Caco-2 (cell line): ENCODE data around the gene FAM111A. TPM values are rescaled to one million over a fixed set of nuclear protein-coding genes. Genes with fewer than 3 reads are reported as not detected.

Source experiments
- BruUV-seq: library from RNA; stranded (reverse); fragments of 400-500 nt; replicated peaks from 2 replicates; lab custom pipeline; 2021; lab: Mats Ljungman, UMichigan
- CTCF ChIA-PET: fragments of 300-600 bp; sonication (Branson Sonifier 250); formaldehyde crosslinking; loops from one replicate; lab custom pipeline; 2022; ENCODE audit warnings: antibody characterized with exemption; lab: Charles Lee
- POLR2A ChIA-PET: fragments of 300-600 bp; sonication (Branson Sonifier 250); formaldehyde crosslinking; loops from one replicate; lab custom pipeline; 2022; ENCODE audit warnings: antibody characterized with exemption; lab: Charles Lee
- DNase-seq, 2 experiments: peaks; one replicate each; pipeline versions ENCODE4 v3.0.0 to v3.0.0-alpha.2; 2020 to 2022
- H3K27me3 ChIP-seq: replicated peaks from 2 replicates; pipeline ENCODE4 v1.6.0; 2011; ENCODE audit warnings: low read length; ENCODE audit not compliant: control insufficient read depth, insufficient read depth
- H3K36me3 ChIP-seq: 2 replicates; pipeline ENCODE4 v1.5.1; 2011; ENCODE audit warnings: low read length; ENCODE audit not compliant: control insufficient read depth, insufficient read depth
- H3K4me1 ChIP-seq: fragments of 250-450 bp; sonication (Bioruptor Pico); 2 replicates; pipeline ENCODE4 v1.5.1; 2020; ENCODE audit warnings: mild to moderate bottlenecking
- H3K4me3 ChIP-seq: 2 replicates; pipeline ENCODE4 v1.5.1; 2011; ENCODE audit warnings: low read depth, mild to moderate bottlenecking, control low read depth, low read length
- H3K9me3 ChIP-seq: fragments of 250-450 bp; sonication (Bioruptor Pico); 2 replicates; pipeline ENCODE4 v1.5.1; 2020; ENCODE audit warnings: mild to moderate bottlenecking, moderate library complexity
- H3K27ac Mint-ChIP-seq: one replicate; pipeline ENCODE4 v1.8.0; 2022; ENCODE audit warnings: mixed read lengths; ENCODE audit not compliant: unreplicated experiment
- H3K27me3 Mint-ChIP-seq: one replicate; pipeline ENCODE4 v1.8.0; 2022; ENCODE audit warnings: mixed read lengths; ENCODE audit not compliant: insufficient read depth, unreplicated experiment
- H3K36me3 Mint-ChIP-seq: one replicate; pipeline ENCODE4 v1.8.0; 2022; ENCODE audit warnings: mild to moderate bottlenecking, mixed read lengths; ENCODE audit not compliant: insufficient read depth, unreplicated experiment
- H3K4me1 Mint-ChIP-seq: one replicate; pipeline ENCODE4 v1.8.0; 2022; ENCODE audit warnings: low read depth, mixed read lengths; ENCODE audit not compliant: unreplicated experiment
- H3K4me3 Mint-ChIP-seq: one replicate; pipeline ENCODE4 v1.8.0; 2022; ENCODE audit warnings: mild to moderate bottlenecking, moderate library complexity, mixed read lengths; ENCODE audit not compliant: unreplicated experiment
- H3K9me3 Mint-ChIP-seq: one replicate; pipeline ENCODE4 v1.8.0; 2022; ENCODE audit warnings: mixed read lengths; ENCODE audit not compliant: unreplicated experiment
- intact Hi-C: fragments of 100-400 bp; cut with micrococcal nuclease; formaldehyde crosslinking; loops from one replicate; pipeline ENCODE4 v1.10.0; 2022; ENCODE audit not compliant: unreplicated experiment
- total RNA-seq: library from RNA; stranded (reverse); gene quantifications from 2 replicates; pipeline ENCODE4 v1.2.3, GENCODE V29; 2022
- TF ChIP-seq, protein P1 (sequence below), 2 experiments: fragments of 200-600 bp in 1 of 2; IDR thresholded peaks; 1 replicate in 1 of 2; 2 replicates in 1 of 2; pipeline versions ENCODE4 v1.5.1 to v1.8.0; 2011 to 2022; ENCODE audit warnings: antibody characterized with exemption in 1 of 2, control low read depth in 1 of 2, inconsistent platforms in 1 of 2, low read depth in 1 of 2, low read length in 1 of 2, mild to moderate bottlenecking in 1 of 2, moderate library complexity in 1 of 2; ENCODE audit not compliant: insufficient read depth in 1 of 2, severe bottlenecking in 1 of 2, unreplicated experiment in 1 of 2

The FAM111A gene
- total RNA-seq, 1 experiment from 2014 or later = 78.8 TPM

DNA sequence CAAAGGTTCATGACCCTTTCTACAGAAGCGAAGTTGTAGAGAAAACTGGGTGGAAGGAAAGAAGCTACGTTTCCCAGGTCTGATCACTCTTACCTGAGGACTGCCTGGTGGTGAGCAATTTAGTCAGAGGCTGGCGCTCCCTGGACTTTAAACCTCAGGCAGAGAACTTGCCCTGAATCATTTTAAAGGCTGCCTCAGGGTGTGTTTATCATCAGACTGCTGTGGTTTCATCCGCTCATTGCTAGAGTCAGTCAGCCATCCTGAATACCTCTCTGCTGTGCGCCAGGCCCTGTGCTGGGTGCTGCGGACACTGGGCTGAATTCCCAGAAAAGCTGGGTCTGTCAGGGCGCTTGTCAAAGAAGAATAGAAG lies 32.0 kb downstream of the FAM111A start:
- TF ChIP-seq, protein P1, sequence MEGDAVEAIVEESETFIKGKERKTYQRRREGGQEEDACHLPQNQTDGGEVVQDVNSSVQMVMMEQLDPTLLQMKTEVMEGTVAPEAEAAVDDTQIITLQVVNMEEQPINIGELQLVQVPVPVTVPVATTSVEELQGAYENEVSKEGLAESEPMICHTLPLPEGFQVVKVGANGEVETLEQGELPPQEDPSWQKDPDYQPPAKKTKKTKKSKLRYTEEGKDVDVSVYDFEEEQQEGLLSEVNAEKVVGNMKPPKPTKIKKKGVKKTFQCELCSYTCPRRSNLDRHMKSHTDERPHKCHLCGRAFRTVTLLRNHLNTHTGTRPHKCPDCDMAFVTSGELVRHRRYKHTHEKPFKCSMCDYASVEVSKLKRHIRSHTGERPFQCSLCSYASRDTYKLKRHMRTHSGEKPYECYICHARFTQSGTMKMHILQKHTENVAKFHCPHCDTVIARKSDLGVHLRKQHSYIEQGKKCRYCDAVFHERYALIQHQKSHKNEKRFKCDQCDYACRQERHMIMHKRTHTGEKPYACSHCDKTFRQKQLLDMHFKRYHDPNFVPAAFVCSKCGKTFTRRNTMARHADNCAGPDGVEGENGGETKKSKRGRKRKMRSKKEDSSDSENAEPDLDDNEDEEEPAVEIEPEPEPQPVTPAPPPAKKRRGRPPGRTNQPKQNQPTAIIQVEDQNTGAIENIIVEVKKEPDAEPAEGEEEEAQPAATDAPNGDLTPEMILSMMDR (IDR thresholded peaks at IDR 0.05; ENCODE audit: insufficient read depth in 1 of 2, low read depth in 1 of 2, low read length in 1 of 2, severe bottlenecking in 1 of 2, unreplicated experiment in 1 of 2) = no peak
- DNase-seq = peak; percentile 59 to 68
- Histone ChIP-seq H3K36me3 (peaks cover 9% of the 10 kb centered on the region; the same call in 1 of the 2 replicates), H3K4me1 (peaks cover 21% of the 10 kb centered on the region), H3K27me3 (no peaks in the 10 kb centered on the region), H3K4me3 (peak overlapping the region; percentile 4; the same call in 1 of the 2 replicates), H3K9me3 (peaks cover 10% of the 10 kb centered on the region; the same call in 1 of the 2 replicates)
- H3K4me1 Mint-ChIP-seq = peaks cover 28% of the 10 kb centered on the region
- intact Hi-C loops = loop anchor here (1.0 to 10.0 kb wide), 3 partner anchors 12 to 580 kb away; partner anchors contain the start of gene STX3
- peak overlapping the region; percentile 74 for H3K4me3 Mint-ChIP-seq
- ChIA-PET CTCF (interaction anchor here (1.5 to 6.1 kb wide), 4 partner anchors 7 to 68 kb away, joined by 10 to 304 read pairs (median 34); partner anchors contain the start of gene FAM111B), POLR2A (interaction anchor here (0.7 to 3.7 kb wide), 9 partner anchors 8 to 494 kb away, joined by 3 to 69 read pairs (median 5); partner anchors contain the start of genes FAM111B and PATL1)
- H3K36me3 Mint-ChIP-seq = peaks cover 56% of the 10 kb centered on the region
- BruUV-seq = no TSS peak
- no peaks in the 10 kb centered on the region for H3K27me3 Mint-ChIP-seq
- peak overlapping the region; percentile 73 for H3K27ac Mint-ChIP-seq
- peaks cover 25% of the 10 kb centered on the region for H3K9me3 Mint-ChIP-seq

DNA sequence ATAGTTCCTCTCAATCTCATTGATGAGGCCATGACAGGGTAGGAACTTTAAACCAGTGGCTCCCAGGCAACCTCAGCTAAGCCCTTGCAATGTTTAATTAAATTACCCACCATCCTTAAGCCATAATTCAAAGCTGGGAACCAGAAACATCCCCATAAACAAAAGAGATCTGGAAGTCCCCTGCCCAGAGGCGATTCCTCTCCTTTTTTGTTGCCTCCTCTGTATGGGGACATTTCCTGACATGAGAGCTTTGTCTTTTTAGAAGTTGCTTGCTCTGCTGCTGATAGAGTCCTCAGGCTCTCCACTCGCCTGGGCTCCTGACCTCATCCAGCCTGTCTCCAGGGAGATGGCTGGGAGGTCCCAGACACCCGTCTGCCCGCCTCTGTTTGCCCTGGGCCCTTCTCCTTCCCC lies 32.4 kb downstream of the FAM111A start:
- Mint-ChIP-seq H3K36me3 (peaks cover 61% of the 10 kb centered on the region), H3K27me3 (no peaks in the 10 kb centered on the region), H3K9me3 (peaks cover 25% of the 10 kb centered on the region), H3K4me1 (peaks cover 28% of the 10 kb centered on the region), H3K4me3 (peak overlapping the region; percentile 74), H3K27ac (peak overlapping the region; percentile 65)
- no peaks in the 10 kb centered on the region for H3K27me3 ChIP-seq
- peaks cover 10% of the 10 kb centered on the region; the same call in 1 of the 2 replicates for H3K9me3 ChIP-seq
- TF ChIP-seq, protein P1 (IDR thresholded peaks at IDR 0.05; ENCODE audit: insufficient read depth in 1 of 2, low read depth in 1 of 2, low read length in 1 of 2, severe bottlenecking in 1 of 2, unreplicated experiment in 1 of 2) = no peak
- intact Hi-C loops = loop anchor here (10.0 kb wide), 2 partner anchors 380 to 580 kb away; partner anchors contain the start of gene STX3
- DNase-seq = no peak
- CTCF ChIA-PET = interaction anchor here (1.5 to 6.1 kb wide), 4 partner anchors 7 to 68 kb away, joined by 10 to 304 read pairs (median 34); partner anchors contain the start of gene FAM111B
- H3K36me3 ChIP-seq = peaks cover 11% of the 10 kb centered on the region; the same call in 1 of the 2 replicates
- no TSS peak for BruUV-seq
- POLR2A ChIA-PET = interaction anchor here (0.8 to 3.7 kb wide), 7 partner anchors 7 to 69 kb away, joined by 3 to 69 read pairs (median 4); partner anchors contain the start of gene FAM111B
- H3K4me1 ChIP-seq = peaks cover 21% of the 10 kb centered on the region
- H3K4me3 ChIP-seq = peak overlapping the region; percentile 4; the same call in 1 of the 2 replicates

DNA sequence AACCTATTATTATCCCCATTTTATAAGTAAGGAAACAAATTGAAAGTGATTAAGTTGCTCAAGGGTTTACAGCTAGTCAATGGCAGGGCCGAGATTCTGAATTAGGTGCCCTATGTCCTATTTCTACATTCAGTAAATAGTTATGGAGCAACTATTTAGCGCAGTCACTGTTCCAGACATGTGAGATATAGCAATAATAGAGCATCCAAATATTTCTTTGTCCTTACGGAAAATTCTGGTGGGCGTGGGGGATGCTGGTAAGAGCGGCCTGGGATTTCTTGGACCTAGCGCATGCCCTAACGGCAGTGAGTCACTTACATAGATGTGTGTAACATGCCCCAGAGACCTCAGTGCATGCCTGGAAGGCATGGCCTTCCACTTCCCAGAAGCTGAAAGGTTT lies 33.7 kb downstream of the FAM111A start:
- peaks cover 25% of the 10 kb centered on the region for H3K9me3 Mint-ChIP-seq
- H3K36me3 Mint-ChIP-seq = peaks cover 73% of the 10 kb centered on the region
- H3K27ac Mint-ChIP-seq = no peak overlapping the region
- ChIA-PET CTCF (interaction anchor here (0.9 kb wide), 1 partner anchor 10 kb away, joined by 3 read pairs; no protein-coding TSS in a partner anchor), POLR2A (interaction anchor here (3.7 kb wide), 1 partner anchor 10 kb away, joined by 69 read pairs; no protein-coding TSS in a partner anchor)
- no peak for DNase-seq
- TF ChIP-seq, protein P1 (IDR thresholded peaks at IDR 0.05; ENCODE audit: insufficient read depth in 1 of 2, low read depth in 1 of 2, low read length in 1 of 2, severe bottlenecking in 1 of 2, unreplicated experiment in 1 of 2) = no peak
- peaks cover 21% of the 10 kb centered on the region for H3K4me1 ChIP-seq
- no peak overlapping the region for H3K4me3 Mint-ChIP-seq
- intact Hi-C loops = loop anchor here (10.0 kb wide), 2 partner anchors 378 to 578 kb away; partner anchors contain the start of gene STX3
- H3K27me3 ChIP-seq = no peaks in the 10 kb centered on the region
- peaks cover 28% of the 10 kb centered on the region for H3K4me1 Mint-ChIP-seq
- BruUV-seq = no TSS peak
- peaks cover 10% of the 10 kb centered on the region; the same call in 1 of the 2 replicates for H3K9me3 ChIP-seq
- no peak overlapping the region for H3K4me3 ChIP-seq
- H3K36me3 ChIP-seq = peaks cover 12% of the 10 kb centered on the region; the same call in 1 of the 2 replicates
- no peaks in the 10 kb centered on the region for H3K27me3 Mint-ChIP-seq
